Stimulated activated CD8-positive, alpha-beta memory T cell treated with anti-CD3 and anti-CD28 coated beads, Interleukin-15, amount 100 ng/mL, for 4 hours (primary cell): ENCODE data around the gene SPATA21.
"Not testable (repeated sequence)": the region's sequence is repeated elsewhere in the genome, so short reads cannot be mapped to it uniquely, and the experiment has no call there.

ENCODE experiments used
- DNase-seq, 2 donors: peaks; one replicate each; pipeline ENCODE4 v3.0.0-alpha.2; 2020; ENCODE audit warnings: low read depth in 2 of 2

Gene SPATA21

GRCh38 chr1:16385659-16386453 lies 51.4 kb downstream of the SPATA21 start:
- no peak for DNase-seq

GRCh38 chr1:16383888-16384287 lies 53.3 kb downstream of the SPATA21 start:
- DNase-seq, result no peak

GRCh38 chr1:16380868-16381267 lies 56.4 kb downstream of the SPATA21 start:
- DNase-seq, result no peak

GRCh38 chr1:16378443-16378842 lies 58.8 kb downstream of the SPATA21 start:
- no peak for DNase-seq

- no peak for DNase-seq
These were observed 60.3 kb downstream of the SPATA21 start for GRCh38 chr1:16376971-16377370.

- no peak for DNase-seq
These were observed 61.5 kb downstream of the SPATA21 start for GRCh38 chr1:16375521-16376340.

- DNase-seq, result no peak
These were observed 63.0 kb downstream of the SPATA21 start for GRCh38 chr1:16374266-16374665.

GRCh38 chr1:16372535-16373285 lies 64.5 kb downstream of the SPATA21 start:
- DNase-seq, result no peak

- no peak for DNase-seq
These were observed 65.5 kb downstream of the SPATA21 start for GRCh38 chr1:16371725-16372124.

GRCh38 chr1:16369821-16370220 lies 67.4 kb downstream of the SPATA21 start:
- no peak for DNase-seq

GRCh38 chr1:16367968-16368890 lies 69.0 kb downstream of the SPATA21 start:
- DNase-seq, result no peak

GRCh38 chr1:16367258-16367967 lies 69.8 kb downstream of the SPATA21 start:
- peak; percentile 81 to 83 for DNase-seq

GRCh38 chr1:16366722-16367257 lies 70.4 kb downstream of the SPATA21 start, which contains the start of gene SZRD1:
SZRD1 (plus strand) TSS chr1:16367242; CDS start chr1:16367258, 16 bp downstream.
- DNase-seq, result peak; percentile 93 to 94

- DNase-seq, result not testable (repeated sequence)
These were observed 72.1 kb downstream of the SPATA21 start for GRCh38 chr1:16365146-16365498.

- DNase-seq, result no peak
These were observed 80.4 kb downstream of the SPATA21 start for GRCh38 chr1:16356867-16357266.

GRCh38 chr1:16354619-16355018 lies 82.6 kb downstream of the SPATA21 start:
- DNase-seq, result no peak

GRCh38 chr1:16352842-16353535 lies 84.2 kb downstream of the SPATA21 start:
- DNase-seq, result no peak

GRCh38 chr1:16351994-16352841 lies 85.0 kb downstream of the SPATA21 start, which contains the start of gene FBXO42:
FBXO42 (minus strand) TSS chr1:16352480; CDS start chr1:16315418, 37,062 bp downstream.
- DNase-seq, result peak; percentile 73 to 90
